Upper lobe of right lung (tissue), 1 donor: ENCODE measurements around the gene HERC3. TPM values are rescaled to one million over a fixed set of nuclear protein-coding genes. Genes with fewer than 3 reads are reported as not detected.
A peak's percentile ranks its signal among the peaks of the same experiment; 100 is the strongest.

Experiments used
- ATAC-seq: fragments of 200-7000 bp; cut with Tn5 transposase; one replicate; pipeline ENCODE4 v1.9.1; 2020; ENCODE audit warnings: mild to moderate bottlenecking, moderate library complexity
- DNase-seq: peaks from one replicate; pipeline ENCODE4 v3.0.0-alpha.2; 2020
- H3K27ac ChIP-seq: fragments of 200-600 bp; one replicate; pipeline ENCODE4 v1.8.0; 2022
- H3K27me3 ChIP-seq: fragments of 200-600 bp; one replicate; pipeline ENCODE4 v1.8.0; 2022; ENCODE audit warnings: mild to moderate bottlenecking
- H3K36me3 ChIP-seq: fragments of 200-600 bp; one replicate; pipeline ENCODE4 v1.8.0; 2022
- H3K4me1 ChIP-seq: fragments of 200-600 bp; one replicate; pipeline ENCODE4 v1.8.0; 2022
- H3K4me3 ChIP-seq: fragments of 200-600 bp; one replicate; pipeline ENCODE4 v1.8.0; 2022; ENCODE audit warnings: mild to moderate bottlenecking
- H3K9me3 ChIP-seq: fragments of 200-600 bp; one replicate; pipeline ENCODE4 v1.8.0; 2022
- CTCF ChIP-seq: fragments of 200-600 bp; IDR thresholded peaks from one replicate; pipeline ENCODE4 v1.8.0; 2022; ENCODE audit warnings: antibody characterized with exemption
- intact Hi-C: fragments of 100-400 bp; cut with DNase I; formaldehyde crosslinking; loops from one replicate; pipeline ENCODE4 v1.11.0; 2022
- total RNA-seq: library from RNA; stranded (reverse); fragmentation: NEBNext Ultra II Directional; extraction: Animal tissue kit (Norgen Biotek cat#: 25700); gene quantifications from one replicate; pipeline ENCODE4 v1.2.1, GENCODE V29; 2021
- donor health status: DM: no; HTN: yes; CAD: no; lungs with severe emphysema.

Gene HERC3
- total RNA-seq, 1 donor from 2014 or later, result 50.0 TPM

GRCh38 chr4:88653371-88653946 is 61.2 kb downstream of the HERC3 start:
- no peaks in the 10 kb centered on the region for H3K27me3 ChIP-seq
- no peak for DNase-seq
- no peaks in the 10 kb centered on the region for H3K4me1 ChIP-seq
- intact Hi-C loops, result no loop called here
- H3K9me3 ChIP-seq, result no peaks in the 10 kb centered on the region
- no peak overlapping the region for H3K27ac ChIP-seq
- H3K36me3 ChIP-seq, result peaks cover 29% of the 10 kb centered on the region
- no peak overlapping the region for H3K4me3 ChIP-seq
- no peak for ATAC-seq
- TF ChIP-seq CTCF, result no peak

- intact Hi-C loops, result no loop called here
- Histone ChIP-seq H3K27ac (no peak overlapping the region), H3K4me3 (no peak overlapping the region), H3K9me3 (no peaks in the 10 kb centered on the region), H3K4me1 (no peaks in the 10 kb centered on the region), H3K36me3 (peaks cover 29% of the 10 kb centered on the region), H3K27me3 (no peaks in the 10 kb centered on the region)
- TF ChIP-seq CTCF, result no peak
- DNase-seq, result no peak
- no peak for ATAC-seq
Observed at GRCh38 chr4:88655226-88655625, 62.9 kb downstream of the HERC3 start.

GRCh38 chr4:88659055-88659889 is 67.0 kb downstream of the HERC3 start:
- intact Hi-C loops, result no loop called here
- H3K27ac ChIP-seq, result no peak overlapping the region
- DNase-seq, result no peak
- no peaks in the 10 kb centered on the region for H3K9me3 ChIP-seq
- H3K27me3 ChIP-seq, result no peaks in the 10 kb centered on the region
- peak; percentile 95 for ATAC-seq
- peaks cover 25% of the 10 kb centered on the region for H3K36me3 ChIP-seq
- no peak overlapping the region for H3K4me3 ChIP-seq
- TF ChIP-seq CTCF, result peak; percentile 79
- no peaks in the 10 kb centered on the region for H3K4me1 ChIP-seq

GRCh38 chr4:88659890-88660208 is 67.6 kb downstream of the HERC3 start:
- H3K4me3 ChIP-seq, result no peak overlapping the region
- no peak overlapping the region for H3K27ac ChIP-seq
- intact Hi-C loops, result loop anchor here (10.0 kb wide), 1 partner anchor 125 kb away; no protein-coding TSS in a partner anchor
- ATAC-seq (no peak), DNase-seq (no peak)
- H3K27me3 ChIP-seq, result no peaks in the 10 kb centered on the region
- TF ChIP-seq CTCF, result no peak
- H3K36me3 ChIP-seq, result peaks cover 22% of the 10 kb centered on the region
- no peaks in the 10 kb centered on the region for H3K4me1 ChIP-seq
- H3K9me3 ChIP-seq, result no peaks in the 10 kb centered on the region

GRCh38 chr4:88660446-88661294 is 68.4 kb downstream of the HERC3 start:
- Histone ChIP-seq H3K36me3 (peaks cover 16% of the 10 kb centered on the region), H3K27me3 (no peaks in the 10 kb centered on the region), H3K27ac (no peak overlapping the region), H3K9me3 (no peaks in the 10 kb centered on the region), H3K4me3 (no peak overlapping the region), H3K4me1 (no peaks in the 10 kb centered on the region)
- no peak for TF ChIP-seq CTCF
- DNase-seq, result no peak
- no peak for ATAC-seq
- intact Hi-C loops, result loop anchor here (10.0 kb wide), 1 partner anchor 126 kb away; no protein-coding TSS in a partner anchor
